HCT116 (cell line): Measurements from ENCODE around the gene CRYBA4. TPM values are rescaled to one million over a fixed set of nuclear protein-coding genes. Genes with fewer than 3 reads are reported as not detected.

Experiments
- CEBPB ChIP-seq: IDR thresholded peaks from 2 replicates; pipeline ENCODE4 v1.6.1; 2012; ENCODE audit warnings: low read depth
- EGR1 ChIP-seq: IDR thresholded peaks from 2 replicates; pipeline ENCODE4 v1.6.1; 2012; ENCODE audit warnings: low read depth
- EZH2 ChIP-seq: fragments of 200-600 bp; sonication (generic); IDR thresholded peaks from 2 replicates; pipeline ENCODE4 v1.6.1; 2017; ENCODE audit warnings: antibody characterized with exemption, mixed run types
- EZH2phosphoT487 ChIP-seq: fragments of 200-600 bp; IDR thresholded peaks from 2 replicates; pipeline ENCODE4 v1.6.1; 2018; ENCODE audit warnings: antibody characterized with exemption, borderline replicate concordance
- FOSL1 ChIP-seq: IDR thresholded peaks from 2 replicates; pipeline ENCODE4 v1.6.1; 2012; ENCODE audit warnings: low read depth
- JUND ChIP-seq: IDR thresholded peaks from 2 replicates; pipeline ENCODE4 v1.6.1; 2012
- POLR2AphosphoS5 ChIP-seq: IDR thresholded peaks from 2 replicates; pipeline ENCODE4 v1.6.1; 2011; ENCODE audit warnings: mild to moderate bottlenecking, low read depth, low read length, moderate library complexity
- REST ChIP-seq: IDR thresholded peaks from 2 replicates; pipeline ENCODE4 v1.6.1; 2012; ENCODE audit warnings: low read depth
- SP1 ChIP-seq: IDR thresholded peaks from 2 replicates; pipeline ENCODE4 v1.6.1; 2012; ENCODE audit warnings: low read depth
- SRF ChIP-seq: IDR thresholded peaks from 2 replicates; pipeline ENCODE4 v1.6.1; 2012; ENCODE audit warnings: low read depth
- ZBTB33 ChIP-seq: IDR thresholded peaks from 2 replicates; pipeline ENCODE4 v1.6.1; 2011; ENCODE audit warnings: mild to moderate bottlenecking, low read length, moderate library complexity; ENCODE audit not compliant: insufficient replicate concordance; ENCODE audit errors: extremely low read depth
- total RNA-seq: library from RNA; stranded (reverse); gene quantifications from one replicate; pipeline ENCODE4 v1.2.1, GENCODE V29; 2021; ENCODE audit not compliant: unreplicated experiment

Gene CRYBA4
- total RNA-seq, 1 experiment from 2014 or later: not detected

GRCh38 chr22:26648011-26648497, 26.3 kb downstream of the CRYBA4 start (continued):
- TF ChIP-seq REST: no peak
- TF ChIP-seq EZH2phosphoT487: no peak
- no peak for TF ChIP-seq POLR2AphosphoS5
- TF ChIP-seq JUND: no peak
- no peak for TF ChIP-seq SRF
- TF ChIP-seq ZBTB33: no peak
- no peak for TF ChIP-seq SP1
- TF ChIP-seq FOSL1: no peak
- TF ChIP-seq CEBPB: no peak
- TF ChIP-seq EGR1: no peak
- no peak for TF ChIP-seq EZH2
